ENCODE data around the gene MACIR. TPM values are rescaled to one million over a fixed set of nuclear protein-coding genes. Genes with fewer than 3 reads are reported as not detected.
"Not testable (repeated sequence)": the region's sequence is repeated elsewhere in the genome, so short reads cannot be mapped to it uniquely, and the experiment has no call there.

Gene MACIR
- total RNA-seq, 4 donors from 2014 or later = 21.7 to 72.8 (median 47.7) TPM

GRCh38 chr5:103216137-103216536, 42.4 kb upstream of the MACIR start:
- TF ChIP-seq POLR2A (IDR thresholded peaks at IDR 0.05) = no peak
- no peak for TF ChIP-seq EP300 (IDR thresholded peaks at IDR 0.05; ENCODE audit: low read depth)
- TF ChIP-seq CTCF (IDR thresholded peaks at IDR 0.05) = no peak
- no peak for TF ChIP-seq POLR2AphosphoS5 (IDR thresholded peaks at IDR 0.05)
- DNase-seq = no peak
- no peaks in the 10 kb centered on the region for H3K36me3 ChIP-seq
- no peak overlapping the region for H3K27ac ChIP-seq
- H3K27me3 ChIP-seq = no peaks in the 10 kb centered on the region
- no peaks in the 10 kb centered on the region for H3K9me3 ChIP-seq
- in situ Hi-C loops (cut with MboI; ENCODE audit: low pct_ligation_motif_present in 1 of 4, low pct_unique_long_range_greater_than_20kb in 1 of 4, low sequenced_read_pairs in 3 of 4) = no loop called here
- intact Hi-C loops (cut with DNase I; ENCODE audit: low total_unique reads) = no loop called here
- peaks cover 0 to 5% (median 0%) of the 10 kb centered on the region in 4 donors for H3K4me1 ChIP-seq
- no peak overlapping the region for H3K4me3 ChIP-seq
- WGBS, 2 donors (ENCODE audit: low coverage in 1 of 2) = 49% methylated on average over 2 of the region's 2 CpGs; no CpG with 5 or more reads in 1 of the 2 donors

GRCh38 chr5:103216697-103217096, 41.9 kb upstream of the MACIR start:
- Histone ChIP-seq H3K4me1 (peaks cover 0 to 5% (median 0%) of the 10 kb centered on the region in 4 donors), H3K36me3 (no peaks in the 10 kb centered on the region), H3K9me3 (no peaks in the 10 kb centered on the region), H3K27ac (no peak overlapping the region), H3K4me3 (no peak overlapping the region), H3K27me3 (no peaks in the 10 kb centered on the region)
- intact Hi-C loops (cut with DNase I; ENCODE audit: low total_unique reads) (no loop called here), in situ Hi-C loops (cut with MboI; ENCODE audit: low pct_ligation_motif_present in 1 of 4, low pct_unique_long_range_greater_than_20kb in 1 of 4, low sequenced_read_pairs in 3 of 4) (no loop called here)
- no peak for DNase-seq
- TF ChIP-seq POLR2A (IDR thresholded peaks at IDR 0.05) = no peak
- TF ChIP-seq CTCF (IDR thresholded peaks at IDR 0.05) = no peak
- TF ChIP-seq POLR2AphosphoS5 (IDR thresholded peaks at IDR 0.05) = no peak
- no peak for TF ChIP-seq EP300 (IDR thresholded peaks at IDR 0.05; ENCODE audit: low read depth)
- WGBS, 2 donors (ENCODE audit: low coverage in 1 of 2) = 62 to 75% methylated on average over 2 of the region's 2 CpGs

- in situ Hi-C loops (cut with MboI; ENCODE audit: low pct_ligation_motif_present in 1 of 4, low pct_unique_long_range_greater_than_20kb in 1 of 4, low sequenced_read_pairs in 3 of 4) (no loop called here), intact Hi-C loops (cut with DNase I; ENCODE audit: low total_unique reads) (no loop called here)
- Histone ChIP-seq H3K27ac (no peak overlapping the region), H3K27me3 (no peaks in the 10 kb centered on the region), H3K4me1 (peaks cover 0 to 2% (median 0%) of the 10 kb centered on the region in 4 donors), H3K4me3 (no peak overlapping the region), H3K36me3 (no peaks in the 10 kb centered on the region), H3K9me3 (no peaks in the 10 kb centered on the region)
- no peak for TF ChIP-seq POLR2A (IDR thresholded peaks at IDR 0.05)
- TF ChIP-seq POLR2AphosphoS5 (IDR thresholded peaks at IDR 0.05) = no peak
- TF ChIP-seq EP300 (IDR thresholded peaks at IDR 0.05; ENCODE audit: low read depth) = no peak
- no peak for TF ChIP-seq CTCF (IDR thresholded peaks at IDR 0.05)
- no peak for DNase-seq
Measured at GRCh38 chr5:103217101-103217500, 41.5 kb upstream of the MACIR start.

- Histone ChIP-seq H3K9me3 (no peaks in the 10 kb centered on the region), H3K4me1 (no peaks in the 10 kb centered on the region), H3K27me3 (no peaks in the 10 kb centered on the region), H3K36me3 (no peaks in the 10 kb centered on the region), H3K4me3 (no peak overlapping the region), H3K27ac (no peak overlapping the region)
- 72 to 80% methylated on average over 5 of the region's 5 CpGs for WGBS, 2 donors (ENCODE audit: low coverage in 1 of 2)
- in situ Hi-C loops (cut with MboI; ENCODE audit: low pct_ligation_motif_present in 1 of 4, low pct_unique_long_range_greater_than_20kb in 1 of 4, low sequenced_read_pairs in 3 of 4) = no loop called here
- TF ChIP-seq EP300 (IDR thresholded peaks at IDR 0.05; ENCODE audit: low read depth) = no peak
- TF ChIP-seq POLR2A (IDR thresholded peaks at IDR 0.05) = no peak
- no peak for TF ChIP-seq CTCF (IDR thresholded peaks at IDR 0.05)
- TF ChIP-seq POLR2AphosphoS5 (IDR thresholded peaks at IDR 0.05) = no peak
- intact Hi-C loops (cut with DNase I; ENCODE audit: low total_unique reads) = no loop called here
- DNase-seq = no peak
Measured at GRCh38 chr5:103218164-103218563, 40.4 kb upstream of the MACIR start.

- H3K27ac ChIP-seq; in situ Hi-C loops (cut with MboI; ENCODE audit: low pct_ligation_motif_present in 1 of 4, low pct_unique_long_range_greater_than_20kb in 1 of 4, low sequenced_read_pairs in 3 of 4); DNase-seq; intact Hi-C loops (cut with DNase I; ENCODE audit: low total_unique reads); H3K4me3 ChIP-seq; H3K36me3 ChIP-seq; H3K9me3 ChIP-seq; H3K4me1 ChIP-seq; H3K27me3 ChIP-seq: not testable (repeated sequence)
- 100% methylated on average over 2 of the region's 2 CpGs for WGBS, 2 donors (ENCODE audit: low coverage in 1 of 2)
Measured at GRCh38 chr5:103219074-103219473, 39.5 kb upstream of the MACIR start.
